T47D (cell line): ENCODE results near the gene FAF1.

ENCODE experiments used
- DNase-seq, 2 experiments: peaks; one replicate each; pipeline versions ENCODE4 v3.0.0 to v3.0.0-alpha.2; 2011 to 2012; ENCODE audit warnings: low read depth in 1 of 2, low spot score in 1 of 2
- JUND ChIP-seq: IDR thresholded peaks from 2 replicates; pipeline ENCODE4 v1.6.1; 2012; ENCODE audit warnings: low read depth
- in situ Hi-C: cut with HindIII; loops from 2 replicates; pipeline ENCODE4 v1.10.0; 2016; ENCODE audit warnings: low sequenced_read_pairs, low pct_unique_long_range_greater_than_20kb

Gene FAF1

DNA sequence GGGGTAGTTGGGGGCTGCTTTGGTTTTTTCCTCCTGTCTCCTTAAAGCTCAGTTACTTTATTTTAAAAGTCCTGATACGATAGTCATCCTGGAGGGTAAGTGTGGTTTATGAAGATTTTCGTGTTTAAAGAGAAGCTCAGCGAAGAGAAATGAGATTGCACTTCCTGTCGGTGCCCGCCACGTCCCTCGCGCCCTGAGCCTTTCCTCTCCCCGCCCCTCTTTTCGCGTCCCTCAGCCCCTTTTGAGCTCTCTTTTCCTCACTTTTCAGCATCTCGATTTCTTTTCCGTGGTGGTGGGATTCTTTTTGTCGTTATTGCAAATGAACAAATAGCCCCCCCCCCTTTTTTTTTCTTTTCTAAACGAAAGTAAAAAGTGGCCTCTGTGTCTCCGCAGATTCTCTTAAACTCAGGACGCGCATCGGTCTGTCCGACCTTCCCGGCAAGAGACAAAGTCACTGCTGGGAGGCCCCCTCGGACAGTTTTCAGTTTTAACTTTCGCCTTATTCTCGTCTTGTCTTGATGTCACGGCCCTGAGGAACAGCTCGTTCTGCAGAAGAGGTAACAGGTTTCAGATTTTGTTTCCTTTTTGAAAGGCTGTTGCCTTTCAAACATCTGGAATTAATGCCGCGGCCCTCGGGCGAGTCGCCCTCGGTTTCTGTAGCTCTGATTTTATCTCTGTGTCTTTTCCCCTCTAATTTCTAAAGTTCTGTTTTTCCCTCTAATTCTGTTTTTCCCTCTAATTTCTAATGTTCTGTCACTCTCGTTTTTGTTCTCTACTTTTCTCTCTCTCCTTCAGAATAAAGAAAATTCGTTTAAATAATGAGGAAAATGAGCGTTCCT is 535.8 kb downstream of the FAF1 start:
- DNase-seq: no peak
- TF ChIP-seq JUND: no peak
- in situ Hi-C loops: no loop called here

DNA sequence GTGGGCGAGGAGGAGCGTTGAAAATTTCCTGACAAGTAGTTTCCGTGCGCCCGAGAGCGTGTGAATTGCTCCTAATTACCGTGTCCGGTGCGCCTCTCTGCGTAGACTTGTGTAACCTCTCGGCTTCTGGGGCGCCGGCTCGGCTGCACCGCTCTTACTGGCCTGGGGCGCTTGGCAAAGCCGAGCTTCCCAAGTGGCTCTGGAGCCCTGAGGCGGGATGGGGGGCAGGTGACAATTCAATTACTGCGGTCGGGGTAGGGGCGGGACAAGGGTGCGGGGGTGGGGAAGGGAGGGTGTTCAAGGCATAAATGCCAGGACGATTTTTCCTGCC is 536.4 kb downstream of the FAF1 start:
- in situ Hi-C loops: no loop called here
- no peak for DNase-seq
- no peak for TF ChIP-seq JUND

DNA sequence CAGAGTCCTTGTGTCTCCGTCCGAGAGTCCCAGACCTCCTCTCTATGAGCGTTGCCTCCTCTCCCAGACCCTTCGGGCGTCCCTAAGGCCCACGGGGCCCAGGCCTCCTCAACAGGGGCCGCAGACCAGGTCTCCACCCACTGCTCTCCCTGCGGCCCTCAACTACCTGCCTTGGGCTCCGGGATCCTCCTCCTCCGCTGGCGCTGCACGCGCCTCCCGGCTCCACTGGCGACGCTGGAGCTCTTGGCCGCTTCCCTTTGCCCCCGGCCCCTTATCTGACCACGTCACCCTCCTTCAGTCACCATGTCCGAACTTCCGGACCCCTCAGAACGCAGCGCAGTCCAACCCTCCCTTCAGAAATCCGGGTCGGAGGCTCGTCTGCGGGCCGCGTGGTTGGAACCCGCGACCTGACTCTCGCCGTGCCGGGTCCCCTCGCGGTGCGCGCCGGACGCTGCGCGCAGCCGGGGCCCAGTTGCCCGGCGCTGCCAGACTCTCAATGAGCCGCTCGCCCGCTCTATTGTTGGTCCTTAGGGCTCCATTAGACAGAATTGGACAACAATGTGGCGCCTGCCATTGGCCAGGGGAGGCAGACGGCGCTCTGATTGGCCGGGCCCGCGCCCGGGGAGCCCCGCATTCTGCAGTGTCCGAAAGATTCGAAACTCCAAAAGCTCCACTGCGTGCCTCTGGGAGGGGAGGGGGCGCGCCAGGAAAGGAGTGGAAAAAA is 537.0 kb downstream of the FAF1 start, which contains the start of gene DMRTA2:
DMRTA2 (minus strand) TSS at position 498 of the 724 bp plus-strand sequence. CDS start 1,907 bp downstream, outside the sequence.
- in situ Hi-C loops: no loop called here
- TF ChIP-seq JUND: no peak
- DNase-seq: no peak

DNA sequence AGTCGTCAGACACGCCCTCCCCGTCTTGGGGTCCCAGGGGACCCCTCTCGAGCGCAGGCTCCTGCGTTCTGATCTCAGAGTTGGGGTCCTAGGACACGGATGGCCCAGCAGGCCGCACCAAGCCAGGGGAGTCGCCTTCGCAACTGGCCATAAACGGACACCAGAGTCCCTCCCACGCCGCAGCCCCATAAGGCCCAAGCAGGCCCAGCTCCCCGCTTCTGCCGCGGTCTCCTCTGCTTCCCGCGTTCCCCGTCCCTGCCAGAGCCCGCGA is 537.5 kb downstream of the FAF1 start:
- no peak for TF ChIP-seq JUND
- DNase-seq: no peak
- in situ Hi-C loops: no loop called here

DNA sequence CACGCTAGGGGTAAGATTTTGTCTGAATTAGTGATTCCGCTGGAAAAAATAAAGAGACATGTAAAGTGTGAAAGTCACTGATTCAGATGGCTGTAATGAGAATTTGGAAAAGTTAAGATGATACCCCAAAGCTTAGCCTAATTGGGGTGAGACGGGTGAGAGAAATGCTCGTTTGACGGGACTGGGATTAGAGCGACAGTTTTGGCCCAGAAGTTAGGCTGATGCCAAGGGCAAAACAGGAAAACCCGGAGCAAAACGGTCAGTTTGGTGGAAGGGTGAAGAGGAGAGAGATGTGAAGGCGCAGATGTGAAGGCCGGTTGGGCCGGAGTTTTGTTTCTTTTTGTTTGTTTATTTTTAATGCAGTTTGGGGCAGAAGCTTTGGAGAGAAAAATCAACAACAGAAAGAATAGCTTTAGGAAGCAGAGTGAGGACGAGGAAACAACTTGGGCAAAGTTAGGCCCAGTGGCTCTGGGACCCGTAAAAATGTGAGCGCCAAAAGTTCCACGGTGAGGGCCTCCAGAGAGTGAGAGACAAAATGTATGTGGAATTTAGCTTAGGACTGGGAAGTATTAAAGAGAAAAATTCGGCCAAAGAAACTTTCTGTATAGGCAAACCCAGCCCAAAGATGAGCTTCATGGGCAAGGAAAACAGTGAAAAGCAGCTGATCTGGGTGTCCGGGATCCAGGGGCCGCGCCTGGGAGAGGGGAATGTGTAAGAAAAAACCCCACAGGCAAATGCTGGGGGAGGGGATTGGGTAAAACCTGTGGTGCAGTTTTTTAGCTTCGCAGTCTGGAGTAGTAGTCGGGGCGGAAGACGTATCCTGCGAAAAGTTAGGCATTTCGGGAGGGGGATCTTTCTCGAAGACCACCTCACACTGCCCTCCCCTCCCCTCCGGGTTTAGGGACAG is 538.0 kb downstream of the FAF1 start:
- TF ChIP-seq JUND: no peak
- in situ Hi-C loops: no loop called here
- no peak for DNase-seq

GRCh38 chr1:50421366-50421748 is 538.7 kb downstream of the FAF1 start:
- in situ Hi-C loops: no loop called here
- TF ChIP-seq JUND: no peak
- DNase-seq: no peak

DNA sequence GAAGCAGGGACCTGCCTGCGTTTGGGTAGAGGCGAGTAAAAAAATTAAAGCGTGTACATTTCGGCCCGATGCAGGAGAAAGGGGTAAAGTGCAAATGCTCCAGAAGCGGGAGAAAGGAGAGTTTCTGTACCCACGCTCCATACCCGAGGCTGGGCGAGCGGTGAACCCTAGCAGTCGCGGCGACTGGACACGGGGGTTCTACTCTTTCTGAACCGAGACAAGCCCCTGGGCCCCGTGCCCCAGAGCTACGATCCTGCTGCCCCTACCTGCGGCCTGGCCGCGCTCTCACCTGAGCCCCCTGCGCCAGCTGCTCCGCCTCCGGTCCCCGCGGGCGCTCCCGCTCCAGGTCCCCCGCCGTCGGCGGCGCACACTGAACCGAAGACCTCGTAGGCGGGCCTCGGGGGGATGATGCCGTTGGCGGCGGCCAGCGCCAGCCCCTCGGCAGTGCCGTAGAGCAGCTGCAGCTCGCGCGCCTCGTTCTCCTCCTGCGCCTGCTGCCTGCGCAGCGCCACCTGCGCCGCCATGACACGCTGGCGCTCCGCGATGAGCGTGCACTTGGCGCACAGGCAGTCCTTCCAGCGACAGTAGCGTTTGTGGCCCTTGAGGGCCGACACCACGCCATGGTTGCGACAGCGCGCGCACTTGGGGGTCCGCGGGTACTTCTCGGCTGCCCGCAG is 539.2 kb downstream of the FAF1 start:
- in situ Hi-C loops: no loop called here
- TF ChIP-seq JUND: no peak
- no peak for DNase-seq

DNA sequence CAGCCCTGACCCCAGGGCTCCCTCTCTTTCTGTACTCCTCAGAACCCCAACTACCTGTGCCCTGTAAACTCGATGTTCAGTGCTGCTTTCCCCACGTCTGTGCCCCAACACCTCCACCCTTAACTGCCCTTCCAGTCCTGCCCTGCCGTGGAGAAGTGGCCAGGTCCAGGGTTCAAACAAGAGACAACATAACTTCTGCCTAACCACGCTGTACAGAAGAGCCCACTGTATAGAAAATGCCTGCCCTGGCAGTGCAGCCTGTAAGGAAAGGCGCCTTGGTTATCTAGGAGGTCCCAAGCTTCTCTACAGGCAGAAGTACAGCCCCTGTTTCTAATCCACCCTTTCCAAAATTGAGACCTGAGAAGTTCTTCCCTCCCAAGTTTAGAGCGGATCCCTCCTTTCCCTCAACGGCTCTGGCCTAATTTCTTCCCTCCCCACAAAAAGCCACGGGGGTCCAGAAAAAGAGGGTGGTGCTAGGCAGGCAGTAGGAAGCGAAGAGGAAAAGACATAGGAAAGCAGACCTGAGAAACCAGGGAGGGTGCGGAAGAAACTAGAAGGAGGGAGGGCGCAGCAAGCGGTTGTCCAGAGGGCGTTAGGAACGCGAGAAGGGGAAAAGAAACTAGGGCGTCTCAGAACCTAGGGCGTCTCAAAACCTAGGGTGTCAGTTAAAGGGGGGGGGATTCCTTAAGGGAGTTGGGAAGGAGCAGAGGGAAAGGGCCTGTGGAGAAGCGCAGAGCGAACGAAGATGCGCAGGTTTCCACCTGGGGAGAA is 540.0 kb downstream of the FAF1 start:
- TF ChIP-seq JUND: no peak
- no peak for DNase-seq
- in situ Hi-C loops: no loop called here

GRCh38 chr1:50419192-50419906 is 540.7 kb downstream of the FAF1 start:
- in situ Hi-C loops: no loop called here
- TF ChIP-seq JUND: no peak
- no peak for DNase-seq

DNA sequence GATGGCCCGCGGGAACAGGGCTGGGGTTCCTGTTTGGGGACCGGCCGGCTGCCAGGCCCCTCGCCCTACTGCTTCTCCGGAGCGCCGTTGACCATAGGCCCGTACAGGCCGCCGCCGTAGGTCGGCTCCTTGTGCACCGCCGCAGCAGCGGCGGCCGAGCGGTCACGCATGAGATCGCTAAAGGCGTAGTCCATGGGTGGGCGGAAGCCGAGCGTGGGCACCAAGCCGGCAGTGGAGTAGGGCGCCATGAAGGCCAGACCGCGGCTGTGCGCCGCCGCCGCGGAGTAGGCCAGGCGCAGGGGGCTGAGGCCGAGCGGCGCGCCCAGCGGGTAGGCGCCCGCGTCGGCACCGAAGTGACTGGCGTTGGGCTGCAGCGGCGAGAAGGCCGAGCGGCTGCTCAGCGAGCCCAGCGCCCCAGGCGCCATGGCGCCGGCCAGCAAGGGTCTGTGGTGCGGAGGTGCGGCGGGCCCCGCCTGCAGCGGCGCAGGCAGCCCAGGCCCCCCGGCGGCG is 541.4 kb downstream of the FAF1 start:
- in situ Hi-C loops: no loop called here
- no peak for DNase-seq
- TF ChIP-seq JUND: no peak
